GM23338 (cell line): Measurements from ENCODE around the gene RPS6KA1.

ENCODE experiments used
- CTCF ChIP-seq, 2 experiments: fragments of 200-600 bp in 1 of 2; sonication (generic) in 1 of 2; conservative IDR thresholded peaks; 2 replicates each; pipeline versions ENCODE4 v1.5.1 to v1.6.1; 2016 to 2017; ENCODE audit warnings: antibody characterized with exemption in 2 of 2, low read depth in 2 of 2, mild to moderate bottlenecking in 2 of 2, moderate library complexity in 1 of 2
- EZH2 ChIP-seq: fragments of 200-600 bp; sonication (generic); IDR thresholded peaks from one replicate; pipeline ENCODE4 v1.8.0; 2017; ENCODE audit warnings: antibody characterized with exemption, mild to moderate bottlenecking, low read depth; ENCODE audit not compliant: unreplicated experiment
- EZH2phosphoT487 ChIP-seq: fragments of 200-600 bp; sonication (generic); IDR thresholded peaks from one replicate; pipeline ENCODE4 v1.8.1; 2018; ENCODE audit warnings: antibody characterized with exemption; ENCODE audit not compliant: unreplicated experiment
- REST ChIP-seq: IDR thresholded peaks from one replicate; pipeline ENCODE4 v1.6.1; 2018; ENCODE audit warnings: antibody characterized with exemption; ENCODE audit not compliant: unreplicated experiment

GRCh38 chr1:26557008-26557407, 27.4 kb downstream of the RPS6KA1 start:
- TF ChIP-seq EZH2: no peak
- TF ChIP-seq CTCF (conservative IDR thresholded peaks at IDR 0.05; ENCODE audit: low read depth in 2 of 2): no peak
- no peak for TF ChIP-seq REST
- no peak for TF ChIP-seq EZH2phosphoT487
